Activated CD8-positive, alpha-beta memory T cell treated with anti-CD3 and anti-CD28 coated beads, Interleukin-2, amount 10 ng/mL, durations not matched to agents 7 days and 5 days (primary cell): Measurements from ENCODE around the gene IL13RA1. TPM values are rescaled to one million over a fixed set of nuclear protein-coding genes. Genes with fewer than 3 reads are reported as not detected.

Source experiments
- ATAC-seq: fragments of 150-1000 bp; cut with Tn5 transposase; one replicate; pipeline ENCODE4 v1.10.0; 2021; ENCODE audit warnings: moderate library complexity
- CTCF ChIA-PET: fragments of 350-600 bp; sonication (Branson Sonifier 250); formaldehyde crosslinking; loops from one replicate; lab custom pipeline; 2021; ENCODE audit warnings: antibody characterized with exemption; lab: Charles Lee
- DNase-seq: peaks from one replicate; pipeline ENCODE4 v3.0.0-alpha.2; 2020
- H3K27ac Mint-ChIP-seq: one replicate; pipeline ENCODE4 v1.8.0; 2021; ENCODE audit warnings: mild to moderate bottlenecking, mixed read lengths
- H3K27me3 Mint-ChIP-seq: one replicate; pipeline ENCODE4 v1.8.0; 2021; ENCODE audit warnings: mixed read lengths
- H3K36me3 Mint-ChIP-seq: one replicate; pipeline ENCODE4 v1.8.0; 2021; ENCODE audit warnings: mild to moderate bottlenecking, mixed read lengths
- H3K4me1 Mint-ChIP-seq: one replicate; pipeline ENCODE4 v1.8.0; 2021; ENCODE audit warnings: mixed read lengths
- H3K4me3 Mint-ChIP-seq: one replicate; pipeline ENCODE4 v1.8.0; 2021; ENCODE audit warnings: mild to moderate bottlenecking, moderate library complexity, mixed read lengths
- H3K9me3 Mint-ChIP-seq: one replicate; pipeline ENCODE4 v1.8.0; 2022; ENCODE audit warnings: low read depth, mixed read lengths
- total RNA-seq, 2 experiments: library from RNA; stranded (reverse); gene quantifications; one replicate each; pipeline ENCODE4 v1.2.3, GENCODE V29; 2021

The IL13RA1 gene
- total RNA-seq, 2 experiments from 2014 or later: not detected

- no peak overlapping the region for H3K4me3 Mint-ChIP-seq
Measured at GRCh38 chrX:118739577-118739976, 12.2 kb downstream of the IL13RA1 start.

GRCh38 chrX:118740276-118740889 is 13.0 kb downstream of the IL13RA1 start:
- Mint-ChIP-seq H3K27me3 (peaks cover 15% of the 10 kb centered on the region), H3K36me3 (no peaks in the 10 kb centered on the region), H3K4me1 (no peaks in the 10 kb centered on the region), H3K4me3 (no peak overlapping the region), H3K27ac (no peak overlapping the region), H3K9me3 (no peaks in the 10 kb centered on the region)
- CTCF ChIA-PET: no interaction called here
- no peak for DNase-seq
- no peak for ATAC-seq

More at GRCh38 chrX:118739577-118739976, 12.2 kb downstream of the IL13RA1 start:
- Mint-ChIP-seq H3K27ac (no peak overlapping the region), H3K36me3 (no peaks in the 10 kb centered on the region), H3K4me1 (peaks cover 4% of the 10 kb centered on the region), H3K9me3 (no peaks in the 10 kb centered on the region), H3K27me3 (peaks cover 18% of the 10 kb centered on the region)
- CTCF ChIA-PET: no interaction called here
- no peak for DNase-seq
- ATAC-seq: no peak

GRCh38 chrX:118742176-118742575 is 14.8 kb downstream of the IL13RA1 start:
- no peaks in the 10 kb centered on the region for H3K4me1 Mint-ChIP-seq
- H3K27me3 Mint-ChIP-seq: peaks cover 7% of the 10 kb centered on the region
- H3K36me3 Mint-ChIP-seq: no peaks in the 10 kb centered on the region
- ATAC-seq (no peak), DNase-seq (no peak)
- no peak overlapping the region for H3K4me3 Mint-ChIP-seq
- H3K27ac Mint-ChIP-seq: no peak overlapping the region
- CTCF ChIA-PET: no interaction called here
- H3K9me3 Mint-ChIP-seq: no peaks in the 10 kb centered on the region

- no peaks in the 10 kb centered on the region for H3K9me3 Mint-ChIP-seq
- no peak overlapping the region for H3K27ac Mint-ChIP-seq
- H3K27me3 Mint-ChIP-seq: peaks cover 7% of the 10 kb centered on the region
- H3K36me3 Mint-ChIP-seq: no peaks in the 10 kb centered on the region
- no peaks in the 10 kb centered on the region for H3K4me1 Mint-ChIP-seq
- CTCF ChIA-PET: no interaction called here
- ATAC-seq: no peak
- no peak for DNase-seq
- no peak overlapping the region for H3K4me3 Mint-ChIP-seq
Measured at GRCh38 chrX:118745570-118745969, 18.2 kb downstream of the IL13RA1 start.

GRCh38 chrX:118751950-118752783 is 24.8 kb downstream of the IL13RA1 start:
- no peak for DNase-seq
- Mint-ChIP-seq H3K36me3 (no peaks in the 10 kb centered on the region), H3K27me3 (peaks cover 10% of the 10 kb centered on the region), H3K27ac (no peak overlapping the region), H3K9me3 (no peaks in the 10 kb centered on the region), H3K4me1 (peaks cover 6% of the 10 kb centered on the region), H3K4me3 (no peak overlapping the region)
- ATAC-seq: no peak
- CTCF ChIA-PET: no interaction called here

GRCh38 chrX:118755633-118756032 is 28.2 kb downstream of the IL13RA1 start:
- no peak overlapping the region for H3K27ac Mint-ChIP-seq
- H3K4me1 Mint-ChIP-seq: peaks cover 6% of the 10 kb centered on the region
- H3K9me3 Mint-ChIP-seq: no peaks in the 10 kb centered on the region
- H3K4me3 Mint-ChIP-seq: no peak overlapping the region
- ATAC-seq (no peak), DNase-seq (no peak)
- no peaks in the 10 kb centered on the region for H3K36me3 Mint-ChIP-seq
- CTCF ChIA-PET: no interaction called here
- H3K27me3 Mint-ChIP-seq: peaks cover 15% of the 10 kb centered on the region

- Mint-ChIP-seq H3K9me3 (no peaks in the 10 kb centered on the region), H3K27ac (no peak overlapping the region), H3K36me3 (no peaks in the 10 kb centered on the region), H3K27me3 (peaks cover 15% of the 10 kb centered on the region), H3K4me1 (peaks cover 6% of the 10 kb centered on the region), H3K4me3 (no peak overlapping the region)
- DNase-seq (no peak), ATAC-seq (no peak)
- CTCF ChIA-PET: no interaction called here
Measured at GRCh38 chrX:118756101-118756500, 28.7 kb downstream of the IL13RA1 start.

GRCh38 chrX:118758511-118758910 is 31.1 kb downstream of the IL13RA1 start:
- Mint-ChIP-seq H3K27me3 (peaks cover 15% of the 10 kb centered on the region), H3K4me1 (no peaks in the 10 kb centered on the region), H3K36me3 (no peaks in the 10 kb centered on the region), H3K9me3 (no peaks in the 10 kb centered on the region), H3K27ac (no peak overlapping the region), H3K4me3 (no peak overlapping the region)
- ATAC-seq: no peak
- CTCF ChIA-PET: no interaction called here
- DNase-seq: no peak

GRCh38 chrX:118760025-118760424 is 32.6 kb downstream of the IL13RA1 start:
- CTCF ChIA-PET: no interaction called here
- Mint-ChIP-seq H3K9me3 (no peaks in the 10 kb centered on the region), H3K27me3 (peaks cover 15% of the 10 kb centered on the region), H3K36me3 (no peaks in the 10 kb centered on the region), H3K27ac (no peak overlapping the region), H3K4me1 (no peaks in the 10 kb centered on the region), H3K4me3 (no peak overlapping the region)
- no peak for ATAC-seq
- DNase-seq: no peak

- DNase-seq: no peak
- Mint-ChIP-seq H3K36me3 (no peaks in the 10 kb centered on the region), H3K27ac (no peak overlapping the region), H3K27me3 (peaks cover 5% of the 10 kb centered on the region), H3K4me1 (no peaks in the 10 kb centered on the region), H3K4me3 (no peak overlapping the region), H3K9me3 (no peaks in the 10 kb centered on the region)
- no peak for ATAC-seq
- CTCF ChIA-PET: no interaction called here
Measured at GRCh38 chrX:118761939-118762707, 34.7 kb downstream of the IL13RA1 start.

- Mint-ChIP-seq H3K4me3 (no peak overlapping the region), H3K36me3 (no peaks in the 10 kb centered on the region), H3K27me3 (peaks cover 5% of the 10 kb centered on the region), H3K4me1 (no peaks in the 10 kb centered on the region), H3K9me3 (no peaks in the 10 kb centered on the region), H3K27ac (no peak overlapping the region)
- DNase-seq (no peak), ATAC-seq (no peak)
- CTCF ChIA-PET: no interaction called here
Measured at GRCh38 chrX:118763489-118763888, 36.1 kb downstream of the IL13RA1 start.

GRCh38 chrX:118764122-118764521 is 36.7 kb downstream of the IL13RA1 start:
- Mint-ChIP-seq H3K36me3 (no peaks in the 10 kb centered on the region), H3K4me3 (no peak overlapping the region), H3K9me3 (no peaks in the 10 kb centered on the region), H3K27ac (no peak overlapping the region), H3K4me1 (no peaks in the 10 kb centered on the region), H3K27me3 (peaks cover 2% of the 10 kb centered on the region)
- no peak for ATAC-seq
- no peak for DNase-seq
- CTCF ChIA-PET: no interaction called here

GRCh38 chrX:118770133-118770760 is 42.8 kb downstream of the IL13RA1 start:
- Mint-ChIP-seq H3K27ac (no peak overlapping the region), H3K4me3 (no peak overlapping the region), H3K27me3 (peaks cover 4% of the 10 kb centered on the region), H3K4me1 (no peaks in the 10 kb centered on the region), H3K9me3 (no peaks in the 10 kb centered on the region), H3K36me3 (no peaks in the 10 kb centered on the region)
- CTCF ChIA-PET: no interaction called here
- DNase-seq (no peak), ATAC-seq (no peak)
